GM21723 (cell line): ENCODE results near the gene THRSP.
"Not testable (repeated sequence)": the region's sequence is repeated elsewhere in the genome, so short reads cannot be mapped to it uniquely, and the experiment has no call there.

Experiments
- ATAC-seq: cut with Tn5 transposase; IDR thresholded peaks from one replicate; pipeline ENCODE4 v1.9.1; 2021; ENCODE audit warnings: mild to moderate bottlenecking, moderate library complexity; ENCODE audit not compliant: unreplicated experiment

Gene THRSP

GRCh38 chr11:78038697-78039313 is 24.9 kb upstream of the THRSP start:
- ATAC-seq = no peak

- peak; percentile 23 for ATAC-seq
Measured at GRCh38 chr11:78039391-78039918, 24.2 kb upstream of the THRSP start.

GRCh38 chr11:78039919-78040671 is 23.6 kb upstream of the THRSP start:
- ATAC-seq = peak; percentile 70

- no peak for ATAC-seq
Measured at GRCh38 chr11:78040691-78041379, 22.8 kb upstream of the THRSP start.

- not testable (repeated sequence) for ATAC-seq
Measured at GRCh38 chr11:78041380-78041719, 22.3 kb upstream of the THRSP start.

- ATAC-seq = no peak
Measured at GRCh38 chr11:78041843-78042440, 21.7 kb upstream of the THRSP start.

- no peak for ATAC-seq
Measured at GRCh38 chr11:78044706-78045105, 19.0 kb upstream of the THRSP start.

- peak; percentile 52 for ATAC-seq
Measured at GRCh38 chr11:78045851-78046485, 17.7 kb upstream of the THRSP start.

GRCh38 chr11:78046486-78046854 is 17.2 kb upstream of the THRSP start:
- ATAC-seq = no peak

- no peak for ATAC-seq
Measured at GRCh38 chr11:78048561-78048960, 15.1 kb upstream of the THRSP start.

- ATAC-seq = no peak
Measured at GRCh38 chr11:78049348-78049747, 14.3 kb upstream of the THRSP start.

- no peak for ATAC-seq
Measured at GRCh38 chr11:78050964-78051831, 12.5 kb upstream of the THRSP start.

- no peak for ATAC-seq
Measured at GRCh38 chr11:78054971-78055370, 8.7 kb upstream of the THRSP start.

- ATAC-seq = no peak
Measured at GRCh38 chr11:78056093-78056492, 7.6 kb upstream of the THRSP start.

GRCh38 chr11:78057462-78058055 is 6.1 kb upstream of the THRSP start:
- no peak for ATAC-seq

GRCh38 chr11:78059749-78060328 is 3.8 kb upstream of the THRSP start:
- ATAC-seq = not testable (repeated sequence)

GRCh38 chr11:78060533-78060932 is 3.1 kb upstream of the THRSP start:
- no peak for ATAC-seq

GRCh38 chr11:78061088-78061920 is 2.4 kb upstream of the THRSP start:
- no peak for ATAC-seq
